Uterus (tissue), 4 donors: Measurements from ENCODE around the gene RASSF6. TPM values are rescaled to one million over a fixed set of nuclear protein-coding genes. Genes with fewer than 3 reads are reported as not detected.

ENCODE experiments used
- DNase-seq, 2 donors: peaks; one replicate each; pipeline ENCODE4 v3.0.0-alpha.2; 2019 to 2020
- H3K27ac ChIP-seq, 2 donors: fragments of 200-600 bp; sonication (generic); 1 replicate in 1 of 2; 2 replicates in 1 of 2; pipeline ENCODE4 v1.5.1; 2016 to 2018
- H3K27me3 ChIP-seq, 2 donors: fragments of 200-600 bp; sonication (generic); one replicate each; pipeline ENCODE4 v1.5.1; 2018 to 2019; ENCODE audit warnings: control low read depth in 1 of 2
- H3K36me3 ChIP-seq, 2 donors: fragments of 200-600 bp; sonication (generic); one replicate each; pipeline ENCODE4 v1.5.1; 2019; ENCODE audit warnings: control low read depth in 1 of 2
- H3K4me1 ChIP-seq, 2 donors: fragments of 200-600 bp; sonication (generic); one replicate each; pipeline ENCODE4 v1.5.1; 2018 to 2019; ENCODE audit warnings: control low read depth in 1 of 2
- H3K4me3 ChIP-seq, 2 donors: fragments of 200-600 bp; sonication (generic); 1 replicate in 1 of 2; 2 replicates in 1 of 2; pipeline ENCODE4 v1.5.1; 2018 to 2019; ENCODE audit warnings: mild to moderate bottlenecking in 1 of 2
- H3K9me3 ChIP-seq, 2 donors: fragments of 200-600 bp; sonication (generic); one replicate each; pipeline ENCODE4 v1.5.1; 2019; ENCODE audit warnings: control low read depth in 1 of 2
- POLR2A ChIP-seq, 2 donors: fragments of 450-650 bp; IDR thresholded peaks; one replicate each; pipeline ENCODE4 v1.6.1; 2016; ENCODE audit warnings: antibody characterized with exemption in 2 of 2, mild to moderate bottlenecking in 1 of 2, moderate library complexity in 1 of 2
- intact Hi-C: fragments of 100-400 bp; cut with DNase I; formaldehyde crosslinking; loops from one replicate; pipeline ENCODE4 v1.15.1; 2023; ENCODE audit warnings: low total_unique reads
- total RNA-seq, 4 donors: library from RNA; depleted of rRNA in 3 of 4; stranded (reverse); fragments of >200 nt in 3 of 4; gene quantifications; one replicate each; pipeline versions ENCODE4 v1.1.0 to v1.2.4, GENCODE V29; 2014 to 2023
- TF ChIP-seq, protein P1 (sequence below), 4 experiments: fragments of 200-600 bp in 2 of 4; fragments of 450-650 bp in 2 of 4; sonication (generic) in 2 of 4; IDR thresholded peaks; one replicate each; pipeline ENCODE4 v1.5.1; 2016 to 2019; ENCODE audit warnings: antibody characterized with exemption in 4 of 4, mild to moderate bottlenecking in 2 of 4, moderate library complexity in 1 of 4
- donor health status: DM: yes; HTN: yes; CAD: no.

The RASSF6 gene
- total RNA-seq, 4 donors from 2014 or later: under 0.01 to 1.5 (median 0.06) TPM; not detected in 1

DNA sequence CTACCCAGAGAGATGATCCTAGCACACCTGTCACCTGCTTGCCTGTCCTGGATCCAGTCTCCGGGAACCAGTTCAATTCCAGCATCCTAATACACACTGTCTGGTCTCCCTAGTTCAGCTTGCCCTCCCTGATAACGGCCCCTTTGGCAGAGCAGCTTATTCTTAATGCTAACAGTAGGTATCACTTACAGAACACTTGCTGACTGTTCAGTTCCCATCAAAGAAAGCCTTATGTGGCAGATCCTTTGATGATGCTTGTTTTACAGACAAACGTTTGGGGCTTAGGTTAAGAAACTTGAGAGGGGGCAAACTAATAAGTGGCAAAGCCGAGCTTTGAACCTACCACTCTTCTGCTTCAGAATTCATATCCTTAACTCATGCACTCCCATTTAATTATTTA lies 890 bp downstream of the RASSF6 start:
- no peak for DNase-seq
- no peaks in the 10 kb centered on the region for H3K36me3 ChIP-seq
- TF ChIP-seq, protein P1, sequence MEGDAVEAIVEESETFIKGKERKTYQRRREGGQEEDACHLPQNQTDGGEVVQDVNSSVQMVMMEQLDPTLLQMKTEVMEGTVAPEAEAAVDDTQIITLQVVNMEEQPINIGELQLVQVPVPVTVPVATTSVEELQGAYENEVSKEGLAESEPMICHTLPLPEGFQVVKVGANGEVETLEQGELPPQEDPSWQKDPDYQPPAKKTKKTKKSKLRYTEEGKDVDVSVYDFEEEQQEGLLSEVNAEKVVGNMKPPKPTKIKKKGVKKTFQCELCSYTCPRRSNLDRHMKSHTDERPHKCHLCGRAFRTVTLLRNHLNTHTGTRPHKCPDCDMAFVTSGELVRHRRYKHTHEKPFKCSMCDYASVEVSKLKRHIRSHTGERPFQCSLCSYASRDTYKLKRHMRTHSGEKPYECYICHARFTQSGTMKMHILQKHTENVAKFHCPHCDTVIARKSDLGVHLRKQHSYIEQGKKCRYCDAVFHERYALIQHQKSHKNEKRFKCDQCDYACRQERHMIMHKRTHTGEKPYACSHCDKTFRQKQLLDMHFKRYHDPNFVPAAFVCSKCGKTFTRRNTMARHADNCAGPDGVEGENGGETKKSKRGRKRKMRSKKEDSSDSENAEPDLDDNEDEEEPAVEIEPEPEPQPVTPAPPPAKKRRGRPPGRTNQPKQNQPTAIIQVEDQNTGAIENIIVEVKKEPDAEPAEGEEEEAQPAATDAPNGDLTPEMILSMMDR (IDR thresholded peaks at IDR 0.05): no peak
- TF ChIP-seq POLR2A (IDR thresholded peaks at IDR 0.05): no peak
- no peaks in the 10 kb centered on the region for H3K9me3 ChIP-seq
- intact Hi-C loops: no loop called here
- H3K4me3 ChIP-seq: no peak overlapping the region
- no peaks in the 10 kb centered on the region for H3K4me1 ChIP-seq
- H3K27me3 ChIP-seq: no peaks in the 10 kb centered on the region
- H3K27ac ChIP-seq: no peak overlapping the region

DNA sequence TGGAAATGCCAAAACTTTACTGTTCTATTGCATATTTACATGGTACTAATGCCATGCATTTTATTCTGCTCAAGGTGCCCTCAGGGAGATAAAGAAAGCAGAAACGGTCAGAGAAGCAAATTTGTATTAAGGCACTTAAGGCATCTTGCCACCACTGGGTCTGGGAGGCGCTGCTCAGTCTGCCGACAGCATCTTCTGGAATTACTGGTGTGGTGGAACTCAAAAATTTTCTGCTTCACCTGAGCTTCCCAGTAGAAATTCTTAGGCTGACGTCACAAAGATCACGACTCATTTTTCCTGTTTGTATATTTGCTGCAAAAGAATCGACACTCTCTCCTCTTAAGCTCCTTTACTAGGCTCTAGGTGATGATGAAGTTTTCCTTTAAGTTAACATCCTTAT lies 3.0 kb downstream of the RASSF6 start:
- Histone ChIP-seq H3K9me3 (no peaks in the 10 kb centered on the region), H3K27ac (no peak overlapping the region), H3K4me3 (no peak overlapping the region), H3K4me1 (no peaks in the 10 kb centered on the region), H3K36me3 (no peaks in the 10 kb centered on the region), H3K27me3 (no peaks in the 10 kb centered on the region)
- intact Hi-C loops: no loop called here
- TF ChIP-seq, protein P1 (IDR thresholded peaks at IDR 0.05): no peak
- no peak for TF ChIP-seq POLR2A (IDR thresholded peaks at IDR 0.05)
- DNase-seq: no peak

DNA sequence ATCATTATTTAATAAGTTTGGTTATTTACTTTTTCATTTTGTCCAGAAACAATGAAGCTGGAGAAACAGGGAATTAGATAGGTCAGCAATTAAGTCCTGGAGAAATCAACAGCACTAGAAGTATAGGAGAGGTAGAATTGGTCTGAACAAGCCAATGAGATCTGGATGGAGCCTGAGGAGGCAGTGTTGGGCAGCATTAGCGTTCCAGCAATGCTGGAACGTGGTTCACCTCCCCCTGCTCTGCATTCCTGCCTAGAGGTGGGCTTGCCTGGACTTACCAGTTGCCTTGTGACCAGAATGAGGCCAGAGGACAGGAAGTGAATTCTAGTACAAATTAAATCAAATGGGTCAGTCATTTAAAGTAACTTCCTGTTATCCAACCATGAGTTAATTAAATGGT lies 4.6 kb downstream of the RASSF6 start:
- H3K4me3 ChIP-seq: no peak overlapping the region
- H3K4me1 ChIP-seq: no peaks in the 10 kb centered on the region
- no peak for DNase-seq
- no peaks in the 10 kb centered on the region for H3K36me3 ChIP-seq
- H3K27ac ChIP-seq: no peak overlapping the region
- TF ChIP-seq, protein P1 (IDR thresholded peaks at IDR 0.05): no peak
- no peak for TF ChIP-seq POLR2A (IDR thresholded peaks at IDR 0.05)
- H3K27me3 ChIP-seq: no peaks in the 10 kb centered on the region
- no peaks in the 10 kb centered on the region for H3K9me3 ChIP-seq
- intact Hi-C loops: no loop called here

DNA sequence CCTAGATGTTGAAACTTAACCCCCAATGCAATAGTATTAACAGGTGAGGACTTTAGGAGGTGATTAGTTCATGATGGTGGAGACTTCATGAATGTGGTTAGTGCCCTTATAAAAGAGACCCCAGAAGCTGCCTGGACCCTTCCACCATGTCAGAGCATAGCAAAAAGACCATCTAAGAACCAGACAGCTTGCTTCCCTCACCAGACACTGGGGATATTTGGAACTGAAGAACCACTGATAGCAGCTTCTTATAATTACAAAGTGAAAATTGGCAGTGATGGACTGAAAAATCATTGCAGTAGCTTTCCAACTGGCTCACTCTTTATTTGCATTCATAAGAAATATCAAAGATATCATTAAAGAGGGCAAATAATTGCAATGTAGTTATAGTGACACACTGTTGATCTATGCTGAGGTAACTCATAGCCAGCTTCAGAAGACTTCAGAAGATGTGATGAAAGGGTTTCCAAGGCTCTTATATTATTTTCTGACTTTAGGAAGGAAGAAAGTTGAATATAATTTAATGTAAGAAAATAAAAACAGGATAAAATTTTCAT lies 5.8 kb downstream of the RASSF6 start:
- intact Hi-C loops: no loop called here
- TF ChIP-seq POLR2A (IDR thresholded peaks at IDR 0.05): no peak
- TF ChIP-seq, protein P1 (IDR thresholded peaks at IDR 0.05): no peak
- Histone ChIP-seq H3K4me1 (no peaks in the 10 kb centered on the region), H3K27me3 (no peaks in the 10 kb centered on the region), H3K9me3 (no peaks in the 10 kb centered on the region), H3K4me3 (no peak overlapping the region), H3K36me3 (no peaks in the 10 kb centered on the region), H3K27ac (no peak overlapping the region)
- no peak for DNase-seq

DNA sequence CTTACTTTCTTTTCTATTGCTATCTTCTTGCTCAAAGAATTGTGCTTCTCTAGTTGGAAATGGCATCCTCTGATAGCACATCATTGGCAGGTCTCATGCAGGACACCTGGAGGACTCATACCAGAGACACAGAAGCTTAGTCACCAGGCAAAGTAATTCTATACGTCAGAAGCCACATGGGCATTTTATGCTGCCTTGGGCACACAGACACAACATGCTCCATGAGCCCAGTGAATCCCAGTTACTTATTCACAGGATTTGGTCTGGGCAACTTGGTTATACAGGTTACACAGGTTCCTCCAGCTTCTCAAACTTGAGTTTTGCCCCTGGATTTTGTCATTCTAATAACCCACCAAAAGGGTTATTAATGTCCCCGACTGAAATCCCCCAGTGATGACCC lies 7.1 kb downstream of the RASSF6 start:
- Histone ChIP-seq H3K4me3 (no peak overlapping the region), H3K27me3 (no peaks in the 10 kb centered on the region), H3K4me1 (no peaks in the 10 kb centered on the region), H3K36me3 (no peaks in the 10 kb centered on the region), H3K9me3 (no peaks in the 10 kb centered on the region), H3K27ac (no peak overlapping the region)
- TF ChIP-seq, protein P1 (IDR thresholded peaks at IDR 0.05): no peak
- TF ChIP-seq POLR2A (IDR thresholded peaks at IDR 0.05): no peak
- intact Hi-C loops: no loop called here
- DNase-seq: no peak
